ENCODE measurements around the gene POU2F1. TPM values are rescaled to one million over a fixed set of nuclear protein-coding genes. Genes with fewer than 3 reads are reported as not detected.

POU2F1 gene
- total RNA-seq, 5 donors from 2014 or later (not counting 1 experiment from before 2014, with no cell fraction given): 15.1 to 34.5 (median 22.6) TPM

DNA sequence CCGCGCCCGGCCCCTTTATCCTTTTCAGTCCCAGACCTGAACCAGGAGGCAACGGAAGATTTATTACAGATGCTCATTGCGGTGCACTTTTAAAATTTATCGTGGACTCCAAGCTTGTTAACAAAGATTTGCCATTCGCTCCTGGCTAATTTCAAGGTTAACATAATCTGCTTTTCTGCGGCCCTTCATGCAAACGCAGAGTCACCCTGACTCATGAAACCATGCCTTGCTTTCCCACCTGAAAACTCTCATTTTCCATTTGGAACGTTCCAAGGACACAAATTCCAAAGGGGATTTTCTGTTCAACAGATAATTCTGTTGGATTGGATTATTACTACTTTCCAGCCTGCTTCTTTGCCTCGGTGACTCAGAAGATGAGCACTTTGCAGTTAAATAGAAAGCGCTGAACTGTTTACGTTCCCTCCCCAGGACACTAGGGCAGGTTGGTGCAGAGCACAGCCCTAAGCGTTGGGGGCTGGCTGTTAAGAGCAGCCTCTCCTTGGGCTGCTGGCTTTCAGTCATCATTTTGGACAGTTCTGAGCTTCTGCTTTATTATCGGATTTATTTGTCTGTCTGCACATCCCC is 246.5 kb downstream of the POU2F1 start:
- peaks cover 20% of the 10 kb centered on the region for H3K36me3 Mint-ChIP-seq
- H3K27me3 Mint-ChIP-seq: no peaks in the 10 kb centered on the region
- peak overlapping the region; percentile 34 for H3K27ac ChIP-seq (ENCODE audit: low read length)
- no peaks in the 10 kb centered on the region for H3K9me3 Mint-ChIP-seq
- no peak overlapping the region for H3K4me3 ChIP-seq (ENCODE audit: control insufficient read depth in 1 of 2, extremely low read depth in 1 of 2, low read length in 1 of 2)
- DNase-seq (peak in 1 of 35 experiments; percentile 6), ATAC-seq (replicated peaks in 1 of 4) (peak; percentile 44 to 69 (median 62))
- POLR2A ChIA-PET: interaction anchor here (0.6 to 1.1 kb wide), 6 partner anchors 11 to 247 kb away, joined by 3 to 5 read pairs (median 4); no protein-coding TSS in a partner anchor
- WGBS (ENCODE audit: insufficient coverage): 76% methylated on average over 14 of the region's 15 CpGs
- no peaks in the 10 kb centered on the region for H3K9me3 ChIP-seq
- H3K4me3 Mint-ChIP-seq: peak overlapping the region; percentile 6 to 38 (median 34)
- peak overlapping the region; percentile 90 for H3K27ac Mint-ChIP-seq
- no peaks in the 10 kb centered on the region for H3K27me3 ChIP-seq (replicated peaks in 1 of 2; ENCODE audit: control insufficient read depth in 2 of 2, extremely low read depth in 1 of 2, insufficient read depth in 2 of 2, low read length in 1 of 2)
- CTCF ChIA-PET: interaction anchor here in 1 of 2 donors (0.9 to 2.8 kb wide), 5 partner anchors 11 to 66 kb away, joined by 4 to 7 read pairs (median 4); no protein-coding TSS in a partner anchor
- peaks cover 56 to 58% of the 10 kb centered on the region in 2 experiments for H3K4me1 ChIP-seq (ENCODE audit: control insufficient read depth in 1 of 2, extremely low read depth in 1 of 2, insufficient read depth in 2 of 2, low read length in 2 of 2)
- peaks cover 84 to 92% (median 87%) of the 10 kb centered on the region in 3 donors for H3K4me1 Mint-ChIP-seq
- H3K36me3 ChIP-seq (ENCODE audit: control insufficient read depth in 2 of 2, extremely low read depth in 1 of 2, insufficient read depth in 1 of 2, low read length in 1 of 2): peaks cover 3 to 44% of the 10 kb centered on the region in 2 donors

DNA sequence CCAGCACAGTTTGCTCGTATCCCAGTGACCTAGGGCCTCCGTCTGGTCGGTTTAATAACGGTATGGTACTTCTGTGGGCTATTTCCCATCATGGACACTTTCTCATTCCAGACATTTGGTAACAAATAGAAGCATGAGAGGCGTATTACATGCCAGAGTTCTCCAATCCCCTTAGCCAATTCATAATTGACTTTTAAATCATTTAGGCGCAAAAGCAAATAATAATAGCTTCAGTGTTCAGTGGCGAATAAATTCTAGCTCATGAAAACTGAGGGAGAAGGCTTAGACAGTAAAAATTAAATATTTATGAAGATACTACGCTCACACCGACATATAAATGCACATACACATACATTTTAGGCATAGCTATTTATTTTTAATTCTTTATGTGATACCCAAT is 247.1 kb downstream of the POU2F1 start:
- Histone ChIP-seq H3K4me1 (ENCODE audit: control insufficient read depth in 1 of 2, extremely low read depth in 1 of 2, insufficient read depth in 2 of 2, low read length in 2 of 2) (peaks cover 56% of the 10 kb centered on the region in 2 experiments), H3K4me3 (ENCODE audit: control insufficient read depth in 1 of 2, extremely low read depth in 1 of 2, low read length in 1 of 2) (no peak overlapping the region), H3K9me3 (no peaks in the 10 kb centered on the region), H3K27ac (ENCODE audit: low read length) (peak overlapping the region; percentile 34), H3K36me3 (ENCODE audit: control insufficient read depth in 2 of 2, extremely low read depth in 1 of 2, insufficient read depth in 1 of 2, low read length in 1 of 2) (peaks cover 3 to 40% of the 10 kb centered on the region in 2 donors), H3K27me3 (replicated peaks in 1 of 2; ENCODE audit: control insufficient read depth in 2 of 2, extremely low read depth in 1 of 2, insufficient read depth in 2 of 2, low read length in 1 of 2) (no peaks in the 10 kb centered on the region)
- no peaks in the 10 kb centered on the region for H3K9me3 Mint-ChIP-seq
- ChIA-PET POLR2A (interaction anchor here (0.6 to 1.1 kb wide), 8 partner anchors 12 to 248 kb away, joined by 3 to 5 read pairs (median 3); no protein-coding TSS in a partner anchor), CTCF (interaction anchor here in 1 of 2 donors (0.9 to 2.8 kb wide), 5 partner anchors 10 to 65 kb away, joined by 4 to 7 read pairs (median 5); no protein-coding TSS in a partner anchor)
- peaks cover 85 to 92% (median 87%) of the 10 kb centered on the region in 3 donors for H3K4me1 Mint-ChIP-seq
- H3K4me3 Mint-ChIP-seq: peak overlapping the region; percentile 6 to 38 (median 34)
- no peak for DNase-seq
- WGBS (ENCODE audit: insufficient coverage): no CpG with 5 or more reads among the region's 9 CpGs
- H3K36me3 Mint-ChIP-seq: peaks cover 18% of the 10 kb centered on the region
- no peak for ATAC-seq (replicated peaks in 1 of 4)
- H3K27ac Mint-ChIP-seq: peak overlapping the region; percentile 90
- H3K27me3 Mint-ChIP-seq: no peaks in the 10 kb centered on the region

DNA sequence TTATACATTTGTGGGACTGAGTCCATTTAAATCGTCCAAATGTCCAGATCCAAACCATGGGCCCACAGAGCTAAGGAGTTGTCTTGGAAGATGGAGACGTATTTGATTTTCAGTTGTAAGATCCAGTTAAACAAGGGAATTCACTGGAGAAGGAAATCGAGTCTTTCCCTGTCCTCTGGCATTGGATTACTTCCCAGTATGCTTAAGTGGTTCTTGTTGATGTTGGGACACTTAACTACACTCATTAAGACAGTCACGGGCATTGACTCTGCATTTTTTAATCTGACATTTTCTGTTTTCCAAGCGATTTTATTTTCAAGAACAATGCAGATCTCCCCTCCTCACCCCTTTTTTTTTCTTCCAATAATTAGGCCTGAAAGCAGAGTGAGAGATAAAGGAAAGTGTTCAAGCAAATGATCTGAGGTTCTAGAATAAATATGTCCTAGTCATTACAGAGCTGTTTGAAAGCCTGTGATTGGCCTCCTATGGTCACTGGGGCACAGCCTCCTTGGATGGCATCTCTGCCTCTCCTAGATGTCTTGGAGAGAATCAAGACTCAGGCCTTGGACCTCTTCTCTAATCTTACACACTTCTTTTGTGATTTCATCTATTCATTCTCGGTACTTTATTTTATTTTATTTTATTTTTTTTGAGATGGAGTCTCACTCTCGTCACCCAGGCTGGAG is 248.7 kb downstream of the POU2F1 start:
- no peak for DNase-seq

DNA sequence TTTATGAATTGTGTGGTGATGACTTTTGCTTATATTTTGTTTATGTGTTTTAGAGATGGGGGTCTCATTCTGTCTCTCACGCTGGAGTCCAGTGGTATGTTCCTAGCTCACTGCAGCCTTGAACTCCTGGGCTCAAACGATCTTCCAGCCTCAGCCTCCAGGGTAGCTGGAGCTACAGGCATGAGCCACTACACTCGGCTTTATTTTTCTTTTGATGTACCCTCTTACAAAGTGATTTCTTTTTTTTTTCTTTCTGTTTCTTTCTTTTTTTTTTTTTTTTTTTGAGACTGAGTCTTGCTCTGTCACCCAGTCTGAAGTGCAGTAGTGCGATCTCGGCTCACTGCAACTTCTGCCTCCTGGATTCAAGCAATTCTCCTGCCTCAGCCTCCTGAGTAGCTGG is 250.9 kb downstream of the POU2F1 start:
- Histone ChIP-seq H3K4me3 (ENCODE audit: control insufficient read depth in 1 of 2, extremely low read depth in 1 of 2, low read length in 1 of 2) (no peak overlapping the region), H3K4me1 (ENCODE audit: control insufficient read depth in 1 of 2, extremely low read depth in 1 of 2, insufficient read depth in 2 of 2, low read length in 2 of 2) (peaks cover 57 to 73% of the 10 kb centered on the region in 2 experiments), H3K9me3 (no peaks in the 10 kb centered on the region), H3K36me3 (ENCODE audit: control insufficient read depth in 2 of 2, extremely low read depth in 1 of 2, insufficient read depth in 1 of 2, low read length in 1 of 2) (peaks cover 0 to 23% of the 10 kb centered on the region in 2 donors), H3K27me3 (replicated peaks in 1 of 2; ENCODE audit: control insufficient read depth in 2 of 2, extremely low read depth in 1 of 2, insufficient read depth in 2 of 2, low read length in 1 of 2) (no peaks in the 10 kb centered on the region), H3K27ac (ENCODE audit: low read length) (peak overlapping the region; percentile 43)
- Mint-ChIP-seq H3K27me3 (no peaks in the 10 kb centered on the region), H3K4me3 (peak overlapping the region in 2 of 3 donors; percentile 31 to 81), H3K4me1 (peaks cover 86 to 92% (median 86%) of the 10 kb centered on the region in 3 donors), H3K36me3 (peaks cover 4% of the 10 kb centered on the region), H3K9me3 (no peaks in the 10 kb centered on the region), H3K27ac (peak overlapping the region; percentile 89 to 92)
- peak in 1 of 35 experiments; percentile 9 for DNase-seq
- ChIA-PET CTCF (interaction anchor here (0.7 to 1.0 kb wide), 4 partner anchors 17 to 203 kb away, joined by 3 to 5 read pairs (median 4); partner anchors contain the start of gene CD247 (in 1 of the 2)), POLR2A (interaction anchor here in 1 of 2 donors (0.6 to 0.9 kb wide), 2 partner anchors 42 to 47 kb away, joined by 7 to 12 read pairs; partner anchors contain the start of gene CD247)
- no CpG with 5 or more reads among the region's 5 CpGs for WGBS (ENCODE audit: insufficient coverage)
- no peak for ATAC-seq (replicated peaks in 1 of 4)

More for the DNA sequence above, 248.7 kb downstream of the POU2F1 start:
- ChIA-PET POLR2A (interaction anchor here (0.5 to 1.1 kb wide), 4 partner anchors 9 to 35 kb away, joined by 3 to 9 read pairs (median 3); no protein-coding TSS in a partner anchor), CTCF (interaction anchor here (0.8 to 2.8 kb wide), 4 partner anchors 9 to 26 kb away, joined by 3 to 7 read pairs (median 4); no protein-coding TSS in a partner anchor)
- no peaks in the 10 kb centered on the region for H3K27me3 ChIP-seq (replicated peaks in 1 of 2; ENCODE audit: control insufficient read depth in 2 of 2, extremely low read depth in 1 of 2, insufficient read depth in 2 of 2, low read length in 1 of 2)
- H3K4me3 ChIP-seq (ENCODE audit: control insufficient read depth in 1 of 2, extremely low read depth in 1 of 2, low read length in 1 of 2): no peak overlapping the region
- H3K9me3 Mint-ChIP-seq: no peaks in the 10 kb centered on the region
- H3K4me1 ChIP-seq (ENCODE audit: control insufficient read depth in 1 of 2, extremely low read depth in 1 of 2, insufficient read depth in 2 of 2, low read length in 2 of 2): peaks cover 61 to 63% of the 10 kb centered on the region in 2 experiments
- 88% methylated on average over 2 of the region's 7 CpGs for WGBS (ENCODE audit: insufficient coverage)
- peak overlapping the region; percentile 6 for H3K27ac ChIP-seq (ENCODE audit: low read length)
- peaks cover 0 to 29% of the 10 kb centered on the region in 2 donors for H3K36me3 ChIP-seq (ENCODE audit: control insufficient read depth in 2 of 2, extremely low read depth in 1 of 2, insufficient read depth in 1 of 2, low read length in 1 of 2)
- H3K4me3 Mint-ChIP-seq: peak overlapping the region in 2 of 3 donors; percentile 17 to 38
- H3K27ac Mint-ChIP-seq: peak overlapping the region; percentile 90
- peaks cover 13% of the 10 kb centered on the region for H3K36me3 Mint-ChIP-seq
- peaks cover 86 to 92% (median 87%) of the 10 kb centered on the region in 3 donors for H3K4me1 Mint-ChIP-seq
- no peak for ATAC-seq (replicated peaks in 1 of 4)
- no peaks in the 10 kb centered on the region for H3K9me3 ChIP-seq
- no peaks in the 10 kb centered on the region for H3K27me3 Mint-ChIP-seq

DNA sequence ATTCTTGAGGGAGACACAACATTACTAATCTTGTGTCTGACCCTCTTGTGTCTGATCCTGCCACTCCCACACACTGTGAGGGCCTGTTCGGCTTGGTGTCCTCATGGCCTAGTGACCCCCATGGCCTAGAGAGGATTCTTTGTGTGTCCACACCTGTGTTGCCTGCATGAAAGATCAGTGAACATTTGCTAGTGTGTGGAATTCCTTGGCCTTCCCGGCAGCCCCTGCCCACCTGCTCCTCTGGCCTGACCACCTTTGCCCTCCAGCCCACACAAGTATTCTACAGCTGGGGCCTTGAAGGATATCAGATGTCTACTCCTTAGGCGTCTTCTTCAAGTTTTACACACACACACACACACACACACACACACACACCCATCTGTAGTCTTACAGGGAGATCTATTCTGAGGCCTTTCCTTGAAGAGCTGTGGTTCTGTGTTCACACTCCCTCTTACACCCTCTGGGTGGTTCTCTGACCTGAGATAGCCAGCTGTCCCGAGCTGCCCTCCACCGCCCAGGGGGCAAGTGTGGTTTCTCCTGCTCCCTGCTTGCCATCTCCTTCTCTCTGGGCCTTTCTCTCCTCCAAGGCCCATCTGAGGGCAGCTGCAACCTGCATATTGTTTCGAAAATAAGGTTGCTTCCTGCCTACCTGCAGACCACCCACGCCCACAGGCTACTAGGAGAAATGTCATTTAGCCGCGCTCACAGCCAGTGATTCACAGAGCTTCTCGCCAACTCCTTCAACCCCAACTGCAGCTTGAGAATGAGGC is 252.3 kb downstream of the POU2F1 start:
- H3K27ac ChIP-seq (ENCODE audit: low read length): peak overlapping the region; percentile 81
- H3K9me3 Mint-ChIP-seq: no peaks in the 10 kb centered on the region
- 27% methylated on average over 2 of the region's 10 CpGs for WGBS (ENCODE audit: insufficient coverage)
- H3K4me3 ChIP-seq (ENCODE audit: control insufficient read depth in 1 of 2, extremely low read depth in 1 of 2, low read length in 1 of 2): peak overlapping the region; percentile 29 to 39
- H3K4me3 Mint-ChIP-seq: peak overlapping the region; percentile 49 to 81 (median 60)
- H3K27ac Mint-ChIP-seq: peak overlapping the region; percentile 89 to 92
- H3K27me3 ChIP-seq (replicated peaks in 1 of 2; ENCODE audit: control insufficient read depth in 2 of 2, extremely low read depth in 1 of 2, insufficient read depth in 2 of 2, low read length in 1 of 2): no peaks in the 10 kb centered on the region
- H3K9me3 ChIP-seq: no peaks in the 10 kb centered on the region
- no peaks in the 10 kb centered on the region for H3K27me3 Mint-ChIP-seq
- ATAC-seq (replicated peaks in 1 of 4) (peak in 2 of 4 experiments; percentile 15 to 21), DNase-seq (peak in 2 of 35 experiments; percentile 6 to 17)
- CTCF ChIA-PET: interaction anchor here (0.7 to 1.3 kb wide), 2 partner anchors 12 to 46 kb away, joined by 6 to 7 read pairs; partner anchors contain the start of gene CD247 (in 1 of the 2)
- POLR2A ChIA-PET: interaction anchor here (0.6 kb wide), 5 partner anchors 13 to 40 kb away, joined by 3 to 4 read pairs (median 3); no protein-coding TSS in a partner anchor
- peaks cover 17% of the 10 kb centered on the region for H3K36me3 Mint-ChIP-seq
- H3K4me1 ChIP-seq (ENCODE audit: control insufficient read depth in 1 of 2, extremely low read depth in 1 of 2, insufficient read depth in 2 of 2, low read length in 2 of 2): peaks cover 62 to 77% of the 10 kb centered on the region in 2 experiments
- H3K36me3 ChIP-seq (ENCODE audit: control insufficient read depth in 2 of 2, extremely low read depth in 1 of 2, insufficient read depth in 1 of 2, low read length in 1 of 2): peaks cover 0 to 28% of the 10 kb centered on the region in 2 donors
- H3K4me1 Mint-ChIP-seq: peaks cover 89 to 94% (median 90%) of the 10 kb centered on the region in 3 donors

All from T-cell (primary cell).